K562 (cell line): Measurements from ENCODE around the gene ST6GALNAC1. TPM values are rescaled to one million over a fixed set of nuclear protein-coding genes. Genes with fewer than 3 reads are reported as not detected.

Experiments
- ATAC-seq: fragments of 200-7000 bp; cut with Tn5 transposase; 3 replicates; pipeline ENCODE4 v1.9.1; 2020; ENCODE audit warnings: moderate library complexity
- BruUV-seq: library from RNA; stranded (reverse); fragments of 400-500 nt; replicated peaks from 2 replicates; lab custom pipeline; 2021; lab: Mats Ljungman, UMichigan
- CTCF ChIA-PET: fragments of 300-600 bp; formaldehyde crosslinking; extraction: SDS; loops from one replicate; lab custom pipeline; 2021; ENCODE audit warnings: low intra/inter-chr PET ratio; lab: Yijun Ruan, JAX
- POLR2A ChIA-PET: fragments of 300-600, 350-650 bp; sonication (Branson Sonifier 250); formaldehyde crosslinking; extraction: SDS; loops from one replicate; lab custom pipeline; 2021; ENCODE audit warnings: antibody characterized with exemption, inconsistent platforms; lab: Yijun Ruan, JAX
- DNase-seq, 4 experiments: peaks; one replicate each; pipeline versions ENCODE4 v3.0.0 to v3.0.0-alpha.2; 2011 to 2018; ENCODE audit warnings: low spot score in 3 of 4, mixed read lengths in 3 of 4; ENCODE audit errors: extremely low read depth in 1 of 4
- FAIRE-seq: peaks from 2 replicates; lab custom pipeline; 2011; peaks lifted over from hg19 to GRCh38; lab: Jason Lieb, UNC
- H2AFZ ChIP-seq: 2 replicates; pipeline ENCODE4 v1.6.0; 2011; ENCODE audit warnings: low read depth, low read length, control low read depth, inconsistent platforms
- H3K27ac ChIP-seq: fragments of 200-600 bp; 3 replicates; pipeline ENCODE4 v1.8.0; 2011; ENCODE audit warnings: low read depth, mild to moderate bottlenecking, control low read depth, inconsistent platforms, low read length, moderate library complexity, mixed read lengths; ENCODE audit errors: extremely low read depth
- H3K27me3 ChIP-seq, 2 experiments: fragments of 300-600 bp in 1 of 2; 2 replicates in 1 of 2; 3 replicates in 1 of 2; pipeline versions ENCODE4 v1.6.0 to v1.8.0; 2011; ENCODE audit warnings: inconsistent platforms in 2 of 2, low read length in 2 of 2, mild to moderate bottlenecking in 1 of 2, mixed read lengths in 1 of 2, moderate library complexity in 1 of 2; ENCODE audit not compliant: control insufficient read depth in 2 of 2, insufficient read depth in 2 of 2
- H3K36me3 ChIP-seq: fragments of 300-600 bp; 3 replicates; pipeline ENCODE4 v1.8.0; 2011; ENCODE audit warnings: mild to moderate bottlenecking, low read length, inconsistent platforms; ENCODE audit not compliant: control insufficient read depth, insufficient read depth
- H3K4me1 ChIP-seq, 2 experiments: fragments of 200-600 bp in 1 of 2; replicated peaks in 1 of 2; 2 replicates in 1 of 2; 3 replicates in 1 of 2; pipeline versions ENCODE4 v1.5.1 to v1.8.0; 2011; ENCODE audit warnings: inconsistent platforms in 2 of 2, low read length in 2 of 2, mild to moderate bottlenecking in 1 of 2, mixed read lengths in 1 of 2, moderate library complexity in 1 of 2; ENCODE audit not compliant: control insufficient read depth in 2 of 2, insufficient read depth in 2 of 2
- H3K4me2 ChIP-seq: 2 replicates; pipeline ENCODE4 v1.6.1; 2011; ENCODE audit warnings: low read length, control low read depth, inconsistent platforms, mixed read lengths; ENCODE audit not compliant: insufficient read depth
- H3K4me3 ChIP-seq: fragments of 200-600 bp; sonication (generic), shearing (Covaris generic); 2 replicates; pipeline ENCODE4 v1.5.1; 2016; ENCODE audit warnings: control low read depth, inconsistent platforms
- H3K79me2 ChIP-seq: fragments of 200-600 bp; 3 replicates; pipeline ENCODE4 v1.8.0; 2011; ENCODE audit warnings: low read length, inconsistent platforms; ENCODE audit not compliant: control insufficient read depth, insufficient read depth
- H3K9ac ChIP-seq, 2 experiments: 2 replicates each; pipeline versions ENCODE4 v1.6.0 to v1.6.1; 2011; ENCODE audit warnings: low read depth in 2 of 2, low read length in 2 of 2, control low read depth in 1 of 2, inconsistent platforms in 1 of 2, mild to moderate bottlenecking in 1 of 2, mixed read lengths in 1 of 2; ENCODE audit not compliant: insufficient read depth in 1 of 2
- H3K9me1 ChIP-seq: one replicate; pipeline ENCODE4 v1.6.0; 2011; ENCODE audit warnings: inconsistent platforms, mild to moderate bottlenecking, low read length, moderate library complexity; ENCODE audit not compliant: control insufficient read depth, insufficient read depth
- H3K9me3 ChIP-seq: replicated peaks from 2 replicates; pipeline ENCODE4 v1.5.1; 2011; ENCODE audit warnings: low read depth, low read length, inconsistent platforms; ENCODE audit not compliant: control insufficient read depth, insufficient read depth
- H4K20me1 ChIP-seq: replicated peaks from 2 replicates; pipeline ENCODE4 v1.6.1; 2011; ENCODE audit warnings: low read length, inconsistent platforms, mixed read lengths; ENCODE audit not compliant: control insufficient read depth, insufficient read depth
- ATF7 ChIP-seq: fragments of 450-650 bp; IDR thresholded peaks from 2 replicates; pipeline ENCODE4 v1.7.1; 2014; ENCODE audit warnings: mild to moderate bottlenecking, moderate library complexity
- EP300 ChIP-seq: IDR thresholded peaks from 2 replicates; pipeline ENCODE4 v1.6.1; 2012; ENCODE audit warnings: low read length, improper control_type of control experiment
- FOSL1 ChIP-seq: fragments of 200-800 bp; sonication (Bioruptor generic); conservative IDR thresholded peaks from 2 replicates; pipeline ENCODE4 v1.6.1; 2016; ENCODE audit warnings: missing genetic modification characterization, missing compliant biosample characterization
- FOXA3 ChIP-seq, 2 experiments: fragments of 450-650 bp in 1 of 2; sonication (generic) in 1 of 2; formaldehyde crosslinking; IDR thresholded peaks in 1 of 2; conservative IDR thresholded peaks in 1 of 2; 2 replicates each; pipeline versions ENCODE4 v1.4.0 to v1.8.0; 2020 to 2022; ENCODE audit warnings: mild to moderate bottlenecking in 2 of 2, missing genetic modification reagents in 1 of 2
- IRF2 ChIP-seq: sonication (generic); formaldehyde crosslinking; IDR thresholded peaks from 2 replicates; pipeline ENCODE4 v1.8.1; 2022; ENCODE audit warnings: mild to moderate bottlenecking, missing genetic modification reagents
- LEF1 ChIP-seq: fragments of 450-650 bp; IDR thresholded peaks from 2 replicates; pipeline ENCODE4 v1.6.1; 2016; ENCODE audit warnings: mild to moderate bottlenecking
- MAZ ChIP-seq, 2 experiments: fragments of 450-650 bp in 1 of 2; sonication (generic) in 1 of 2; formaldehyde crosslinking; IDR thresholded peaks in 1 of 2; conservative IDR thresholded peaks in 1 of 2; 2 replicates each; pipeline versions ENCODE4 v1.4.0 to v1.5.0; 2020; ENCODE audit warnings: mild to moderate bottlenecking in 1 of 2, missing genetic modification reagents in 1 of 2
- MEF2A ChIP-seq: IDR thresholded peaks from 2 replicates; pipeline ENCODE4 v1.6.1; 2011; ENCODE audit warnings: low read depth, mild to moderate bottlenecking, low read length, moderate library complexity; ENCODE audit not compliant: control insufficient read depth
- MYC ChIP-seq, 2 experiments: fragments of 250-450 bp in 1 of 2; sonication (Bioruptor Pico) in 1 of 2; IDR thresholded peaks; 2 replicates each; pipeline versions ENCODE4 v1.5.1 to v1.6.1; 2012 to 2021; ENCODE audit warnings: low read depth in 2 of 2, borderline replicate concordance in 1 of 2, improper control_type of control experiment in 1 of 2, low read length in 1 of 2, mild to moderate bottlenecking in 1 of 2, moderate library complexity in 1 of 2
- NBN ChIP-seq: fragments of 450-650 bp; IDR thresholded peaks from 2 replicates; pipeline ENCODE4 v1.6.1; 2016; ENCODE audit warnings: low read depth, mild to moderate bottlenecking
- NFIC ChIP-seq: fragments of 450-650 bp; IDR thresholded peaks from 2 replicates; pipeline ENCODE4 v1.6.1; 2017; ENCODE audit warnings: mild to moderate bottlenecking, inconsistent platforms
- PYGO2 ChIP-seq: fragments of 450-650 bp; IDR thresholded peaks from 2 replicates; pipeline ENCODE4 v1.6.1; 2016; ENCODE audit warnings: mild to moderate bottlenecking, missing genetic modification characterization, moderate library complexity, missing compliant biosample characterization
- RAD21 ChIP-seq, 2 experiments: fragments of 250-450 bp in 1 of 2; fragments of 450-650 bp in 1 of 2; sonication (Bioruptor Pico) in 1 of 2; formaldehyde crosslinking in 1 of 2; IDR thresholded peaks in 1 of 2; conservative IDR thresholded peaks in 1 of 2; 2 replicates each; pipeline versions ENCODE4 v1.4.0 to v1.8.0; 2020 to 2022; ENCODE audit warnings: mild to moderate bottlenecking in 2 of 2, moderate library complexity in 1 of 2
- RAD51 ChIP-seq: fragments of 450-650 bp; IDR thresholded peaks from 2 replicates; pipeline ENCODE4 v1.7.1; 2016; ENCODE audit warnings: low read depth, mild to moderate bottlenecking, borderline replicate concordance
- SMARCA5 ChIP-seq: fragments of 450-650 bp; IDR thresholded peaks from 2 replicates; pipeline ENCODE4 v1.6.1; 2016
- SMARCB1 ChIP-seq: IDR thresholded peaks from 2 replicates; pipeline ENCODE4 v1.6.1; 2011; ENCODE audit warnings: improper control_type of control experiment, low read depth; ENCODE audit not compliant: insufficient read length
- STAT5B ChIP-seq: fragments of 250-450 bp; sonication (Bioruptor Pico); IDR thresholded peaks from 2 replicates; pipeline ENCODE4 v1.8.0; 2021; ENCODE audit warnings: mild to moderate bottlenecking, inconsistent platforms
- TAF7 ChIP-seq: fragments of 450-650 bp; IDR thresholded peaks from 2 replicates; pipeline ENCODE4 v1.6.1; 2016; ENCODE audit warnings: missing genetic modification characterization, missing compliant biosample characterization
- ZNF507 ChIP-seq: conservative IDR thresholded peaks from 2 replicates; pipeline ENCODE4 v1.6.1; 2017; ENCODE audit warnings: missing genetic modification characterization, missing compliant biosample characterization
- ZNF766 ChIP-seq: fragments of 200-800 bp; sonication (Bioruptor generic); conservative IDR thresholded peaks from 2 replicates; pipeline ENCODE4 v1.6.1; 2016; ENCODE audit warnings: missing genetic modification characterization, missing compliant biosample characterization
- WGBS: fragments of 100-300 bp; shearing (Covaris generic); methylation state at CpG from one replicate; pipeline ENCODE4 v1.1.6; 2016; ENCODE audit warnings: low coverage, mixed read lengths; ENCODE audit not compliant: insufficient coverage; ENCODE audit errors: missing lambda C conversion rate; 5-methylcytosine and 5-hydroxymethylcytosine counted together
- in situ Hi-C: fragments of 300-500 bp; cut with MboI; formaldehyde crosslinking; loops from 4 replicates; pipeline ENCODE4 v1.15.0; 2018; ENCODE audit warnings: inconsistent platforms, mixed read lengths
- intact Hi-C: fragments of 100-400 bp; cut with micrococcal nuclease; formaldehyde crosslinking; loops from 2 replicates; pipeline ENCODE4 v1.14.2; 2022
- polyA plus RNA-seq, 8 experiments: library from polyadenylated mRNA; depleted of rRNA in 4 of 8; stranded (reverse) in 5 of 8; unstranded in 3 of 8; fragments of >200 nt; fragmentation: Nextera tagmentation in 2 of 8; fragmentation: Illumina TruSeq in 1 of 8; extraction: Ambion mirVana in 2 of 8; extraction: Trizol in 1 of 8; gene quantifications; 2 replicates each; pipeline versions ENCODE4 v1.2.1 to v1.2.3, GENCODE V29; 2011 to 2014; ENCODE audit warnings: inconsistent platforms in 1 of 8, missing spikeins in 1 of 8
- total RNA-seq, 7 experiments: library from RNA; depleted of rRNA in 6 of 7; stranded (reverse); fragments of >200 nt in 6 of 7; fragmentation: Illumina TruSeq in 2 of 7; extraction: Trizol in 2 of 7; gene quantifications; 2 replicates each; pipeline versions ENCODE4 v1.2.1 to v1.2.3, GENCODE V29; 2011 to 2021; ENCODE audit warnings: low replicate concordance in 1 of 7
- TF ChIP-seq, protein P1 (sequence below): sonication (generic); formaldehyde crosslinking; IDR thresholded peaks from 2 replicates; pipeline ENCODE4 v1.8.0; 2022; ENCODE audit warnings: missing genetic modification reagents, mild to moderate bottlenecking, moderate library complexity, borderline replicate concordance

ST6GALNAC1 gene
- total and polyA plus RNA-seq, 9 of the 15 experiments (the other 6 are each of a cell fraction or from before 2014, with no cell fraction given) = 20.6 to 68.4 (median 50.5) TPM

DNA sequence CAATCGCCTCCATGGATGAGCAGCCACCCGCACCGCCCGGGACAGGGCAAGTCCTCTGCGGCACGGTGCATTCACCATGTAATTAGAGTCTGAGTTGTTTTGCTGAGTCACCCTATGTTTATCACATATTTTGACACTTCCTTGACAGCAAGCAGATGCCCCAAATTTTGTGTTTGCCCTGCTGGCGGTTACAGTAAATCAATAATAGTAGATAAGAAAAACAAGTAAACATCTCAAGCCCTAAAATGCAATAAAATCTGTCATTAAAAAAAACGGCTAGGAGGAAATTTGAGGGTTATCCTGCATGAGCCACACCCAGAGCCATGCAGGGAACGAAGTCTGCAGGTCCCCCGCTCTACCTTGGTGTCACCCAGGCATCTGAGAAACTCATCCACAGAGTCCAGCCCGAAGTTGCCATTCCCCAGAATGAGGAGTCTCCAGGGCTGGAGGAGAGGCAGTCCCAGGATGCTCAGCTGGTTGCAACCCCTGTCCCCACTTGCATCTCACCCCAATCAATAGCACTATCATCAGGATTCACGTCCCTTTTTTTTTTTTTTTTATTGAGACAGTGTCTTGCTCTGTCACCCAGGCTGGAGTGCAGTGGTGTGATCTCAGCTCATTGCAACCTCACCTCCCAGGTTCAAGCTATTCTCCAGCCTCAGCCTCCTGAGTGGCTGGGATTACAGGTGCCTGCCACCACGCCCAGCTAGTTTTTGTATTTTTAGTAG lies 16.5 kb upstream of the ST6GALNAC1 start:
- in situ Hi-C loops = no loop called here
- POLR2A ChIA-PET = interaction anchor here (0.6 to 1.6 kb wide), 3 partner anchors 14 to 151 kb away, joined by 3 to 5 read pairs (median 5); partner anchors contain the start of gene ST6GALNAC1
- 6% methylated on average over 12 of the region's 13 CpGs for WGBS
- Histone ChIP-seq H2AFZ (peak overlapping the region; percentile 83), H3K27me3 (no peaks in the 10 kb centered on the region), H3K4me1 (peaks cover 17 to 19% of the 10 kb centered on the region in 2 experiments), H3K9me1 (no peaks in the 10 kb centered on the region), H3K27ac (peak overlapping the region; percentile 59; the same call in 2 of the 3 replicates), H4K20me1 (no peaks in the 10 kb centered on the region), H3K9ac (peak overlapping the region; percentile 50 to 85), H3K4me3 (no peak overlapping the region), H3K4me2 (peak overlapping the region; percentile 73), H3K36me3 (no peaks in the 10 kb centered on the region), H3K79me2 (no peaks in the 10 kb centered on the region), H3K9me3 (no peaks in the 10 kb centered on the region)
- CTCF ChIA-PET = no interaction called here
- no TSS peak for BruUV-seq
- ATAC-seq (peak; percentile 95), DNase-seq (peak; percentile 60 to 82 (median 70)), FAIRE-seq (peak; percentile 89)
- intact Hi-C loops = no loop called here
- TF ChIP-seq ZNF507 (tag) = no peak
- TF ChIP-seq RAD21 (CRISPR knock-in tag; conservative IDR thresholded peaks at IDR 0.05 in 1 of 2, IDR thresholded peaks at IDR 0.05 in 1 of 2) = 0 out of 4 replicates have a peak, but pooled peaks of 1 of the 2 experiments have one; percentile 2
- no peak for TF ChIP-seq IRF2 (CRISPR knock-in tag)
- peak; percentile 8; the same call in 1 of the 2 replicates for TF ChIP-seq NFIC
- TF ChIP-seq STAT5B = no peak
- peak; percentile 89 for TF ChIP-seq EP300
- TF ChIP-seq TAF7 (tag) = no peak
- TF ChIP-seq, protein P1, sequence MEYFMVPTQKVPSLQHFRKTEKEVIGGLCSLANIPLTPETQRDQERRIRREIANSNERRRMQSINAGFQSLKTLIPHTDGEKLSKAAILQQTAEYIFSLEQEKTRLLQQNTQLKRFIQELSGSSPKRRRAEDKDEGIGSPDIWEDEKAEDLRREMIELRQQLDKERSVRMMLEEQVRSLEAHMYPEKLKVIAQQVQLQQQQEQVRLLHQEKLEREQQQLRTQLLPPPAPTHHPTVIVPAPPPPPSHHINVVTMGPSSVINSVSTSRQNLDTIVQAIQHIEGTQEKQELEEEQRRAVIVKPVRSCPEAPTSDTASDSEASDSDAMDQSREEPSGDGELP (CRISPR knock-in tag) = peak; percentile 21; the same call in 1 of the 2 replicates
- TF ChIP-seq SMARCB1 = peak; percentile 47
- TF ChIP-seq FOXA3 (CRISPR knock-in tag; conservative IDR thresholded peaks at IDR 0.05 in 1 of 2, IDR thresholded peaks at IDR 0.05 in 1 of 2) = peak in 1 of 2 experiments; percentile 72; a peak in 2 of 4 replicates
- TF ChIP-seq NBN = peak; percentile 72
- TF ChIP-seq ATF7 = peak; percentile 71; the same call in 1 of the 2 replicates
- 0 out of 2 replicates have a peak, but pooled peaks have one; percentile 48 for TF ChIP-seq MYC (IDR thresholded peaks at IDR 0.05; ENCODE audit: low read depth, low read length)
- no peak for TF ChIP-seq MYC (CRISPR knock-in tag; IDR thresholded peaks at IDR 0.05; ENCODE audit: borderline replicate concordance, low read depth)
- TF ChIP-seq MAZ (CRISPR knock-in tag; conservative IDR thresholded peaks at IDR 0.05 in 1 of 2, IDR thresholded peaks at IDR 0.05 in 1 of 2) = peak in 1 of 2 experiments; percentile 42; a peak in 1 of 4 replicates
- TF ChIP-seq MEF2A = no peak
- 0 out of 2 replicates have a peak, but pooled peaks have one; percentile 67 for TF ChIP-seq LEF1
- no peak; the same call in none of the 2 replicates for TF ChIP-seq PYGO2 (tag)
- 0 out of 2 replicates have a peak, but pooled peaks have one; percentile 1 for TF ChIP-seq ZNF766
- TF ChIP-seq FOSL1 = peak; percentile 87
- no peak for TF ChIP-seq RAD51
- 0 out of 2 replicates have a peak, but pooled peaks have one; percentile 28 for TF ChIP-seq SMARCA5
